HCT116 (cell line): ENCODE data around the gene PPP1R1C. TPM values are rescaled to one million over a fixed set of nuclear protein-coding genes. Genes with fewer than 3 reads are reported as not detected.
A peak's percentile ranks its signal among the peaks of the same experiment; 100 is the strongest.

Experiments used
- ATAC-seq: fragments of 200-7000 bp; cut with Tn5 transposase; 2 replicates; pipeline ENCODE4 v1.9.1; 2020; ENCODE audit warnings: mild to moderate bottlenecking, moderate library complexity
- BruUV-seq: library from RNA; stranded (reverse); fragments of 400-500 nt; replicated peaks from 2 replicates; lab custom pipeline; 2021; lab: Mats Ljungman, UMichigan
- CTCF ChIA-PET: fragments of 300-600 bp; sonication (Branson Sonifier 250); formaldehyde crosslinking; loops from one replicate; lab custom pipeline; 2021; ENCODE audit warnings: antibody characterized with exemption; lab: Charles Lee
- POLR2A ChIA-PET: fragments of 300-600, 350-600 bp; sonication (Branson Sonifier 250); formaldehyde crosslinking; loops from one replicate; lab custom pipeline; 2021; ENCODE audit warnings: antibody characterized with exemption; lab: Charles Lee
- RAD21 ChIA-PET, 2 experiments: fragments of 300-600 bp; sonication (Branson Sonifier 250); formaldehyde crosslinking; loops; one replicate each; lab custom pipeline; 2023; ENCODE audit warnings: low total read pairs in 2 of 2; ENCODE audit not compliant: uncharacterized antibody in 2 of 2, unreplicated experiment in 2 of 2, low non-redundant PET in 1 of 2; lab: Charles Lee
- DNase-seq: peaks from one replicate; pipeline ENCODE4 v3.0.0-alpha.2; 2010; ENCODE audit warnings: low read depth, low spot score
- H2AFZ ChIP-seq: fragments of 200-600 bp; shearing (Covaris generic), sonication (generic); 2 replicates; pipeline ENCODE4 v1.6.1; 2017; ENCODE audit warnings: low read depth, mixed run types, mixed read lengths, antibody characterized with exemption, low read length; ENCODE audit not compliant: poor library complexity, severe bottlenecking
- H3K27ac ChIP-seq: 2 replicates; pipeline ENCODE4 v1.5.1; 2012; ENCODE audit warnings: low read depth, low read length
- H3K27me3 ChIP-seq: fragments of 200-600 bp; sonication (generic); 2 replicates; pipeline ENCODE4 v1.6.1; 2016; ENCODE audit warnings: mixed run types, low read length, mixed read lengths; ENCODE audit not compliant: insufficient read depth
- H3K36me3 ChIP-seq, 2 experiments: fragments of 200-500 bp in 1 of 2; fragments of 200-600 bp in 1 of 2; sonication (Bioruptor generic) in 1 of 2; sonication (generic) in 1 of 2; 2 replicates each; pipeline versions ENCODE4 v1.5.1 to v1.6.1; 2014 to 2016; ENCODE audit warnings: low read length in 2 of 2, inconsistent platforms in 1 of 2, mixed read lengths in 1 of 2, mixed run types in 1 of 2; ENCODE audit not compliant: insufficient read depth in 2 of 2, control insufficient read depth in 1 of 2
- H3K4me1 ChIP-seq, 2 experiments: fragments of 200-600 bp in 1 of 2; sonication (generic) in 1 of 2; 2 replicates each; pipeline versions ENCODE4 v1.5.1 to v1.6.1; 2012 to 2017; ENCODE audit warnings: low read length in 2 of 2, inconsistent platforms in 1 of 2, mild to moderate bottlenecking in 1 of 2, mixed read lengths in 1 of 2, mixed run types in 1 of 2, moderate library complexity in 1 of 2; ENCODE audit not compliant: insufficient read depth in 2 of 2, control insufficient read depth in 1 of 2
- H3K4me2 ChIP-seq: fragments of 200-600 bp; sonication (generic); 2 replicates; pipeline ENCODE4 v1.6.1; 2017; ENCODE audit warnings: mixed run types, low read length, mixed read lengths
- H3K4me3 ChIP-seq, 2 experiments: fragments of 200-600 bp in 1 of 2; sonication (generic) in 1 of 2; replicated peaks in 1 of 2; 2 replicates each; pipeline ENCODE4 v1.5.1; 2011 to 2016; ENCODE audit warnings: low read length in 2 of 2, control low read depth in 1 of 2, low read depth in 1 of 2, mild to moderate bottlenecking in 1 of 2, mixed read lengths in 1 of 2, mixed run types in 1 of 2
- H3K79me2 ChIP-seq: fragments of 200-600 bp; sonication (generic); 2 replicates; pipeline ENCODE4 v1.6.1; 2017; ENCODE audit warnings: mild to moderate bottlenecking, mixed run types, low read length, moderate library complexity, mixed read lengths; ENCODE audit not compliant: insufficient read depth
- H3K9ac ChIP-seq: fragments of 200-600 bp; sonication (generic); 2 replicates; pipeline ENCODE4 v1.6.1; 2016; ENCODE audit warnings: low read length, mixed read lengths
- H3K9me2 ChIP-seq: fragments of 200-600 bp; sonication (generic), shearing (Covaris generic); 2 replicates; pipeline ENCODE4 v1.6.1; 2017; ENCODE audit warnings: mixed run types, mild to moderate bottlenecking, moderate library complexity; ENCODE audit not compliant: insufficient read depth
- H3K9me3 ChIP-seq, 2 experiments: fragments of 200-500 bp in 1 of 2; fragments of 200-600 bp in 1 of 2; sonication (Bioruptor generic) in 1 of 2; sonication (generic) in 1 of 2; 2 replicates each; pipeline ENCODE4 v1.6.1; 2014 to 2017; ENCODE audit warnings: low read length in 2 of 2, mixed read lengths in 2 of 2, inconsistent platforms in 1 of 2, low read depth in 1 of 2, mild to moderate bottlenecking in 1 of 2, mixed run types in 1 of 2, moderate library complexity in 1 of 2; ENCODE audit not compliant: control insufficient read depth in 1 of 2, insufficient read depth in 1 of 2
- H4K20me1 ChIP-seq: fragments of 200-600 bp; sonication (generic), shearing (Covaris generic); 2 replicates; pipeline ENCODE4 v1.6.1; 2017; ENCODE audit warnings: mixed run types, mild to moderate bottlenecking, moderate library complexity; ENCODE audit not compliant: insufficient read depth
- ATF3 ChIP-seq: IDR thresholded peaks from 2 replicates; pipeline ENCODE4 v1.6.1; 2012
- CBX3 ChIP-seq: IDR thresholded peaks from 2 replicates; pipeline ENCODE4 v1.6.1; 2012; ENCODE audit warnings: low read depth
- CEBPB ChIP-seq: IDR thresholded peaks from 2 replicates; pipeline ENCODE4 v1.6.1; 2012; ENCODE audit warnings: low read depth
- CTCF ChIP-seq, 3 experiments: fragments of 200-600 bp in 1 of 3; sonication (generic) in 1 of 3; IDR thresholded peaks in 2 of 3; conservative IDR thresholded peaks in 1 of 3; 2 replicates each; pipeline ENCODE4 v1.5.1; 2012 to 2017; ENCODE audit warnings: low read depth in 2 of 3, low read length in 2 of 3, antibody characterized with exemption in 1 of 3, borderline replicate concordance in 1 of 3, control low read depth in 1 of 3, mild to moderate bottlenecking in 1 of 3, mixed read lengths in 1 of 3, mixed run types in 1 of 3, moderate library complexity in 1 of 3; ENCODE audit not compliant: insufficient read depth in 1 of 3
- EGR1 ChIP-seq: IDR thresholded peaks from 2 replicates; pipeline ENCODE4 v1.6.1; 2012; ENCODE audit warnings: low read depth
- ELF1 ChIP-seq: IDR thresholded peaks from 2 replicates; pipeline ENCODE4 v1.6.1; 2012; ENCODE audit warnings: low read depth, borderline replicate concordance
- EZH2 ChIP-seq: fragments of 200-600 bp; sonication (generic); IDR thresholded peaks from 2 replicates; pipeline ENCODE4 v1.6.1; 2017; ENCODE audit warnings: antibody characterized with exemption, mixed run types
- EZH2phosphoT487 ChIP-seq: fragments of 200-600 bp; IDR thresholded peaks from 2 replicates; pipeline ENCODE4 v1.6.1; 2018; ENCODE audit warnings: antibody characterized with exemption, borderline replicate concordance
- FOSL1 ChIP-seq: IDR thresholded peaks from 2 replicates; pipeline ENCODE4 v1.6.1; 2012; ENCODE audit warnings: low read depth
- JUND ChIP-seq: IDR thresholded peaks from 2 replicates; pipeline ENCODE4 v1.6.1; 2012
- POLR2AphosphoS5 ChIP-seq: IDR thresholded peaks from 2 replicates; pipeline ENCODE4 v1.6.1; 2011; ENCODE audit warnings: mild to moderate bottlenecking, low read depth, low read length, moderate library complexity
- RAD21 ChIP-seq: IDR thresholded peaks from 2 replicates; pipeline ENCODE4 v1.6.1; 2012; ENCODE audit warnings: low read depth, mild to moderate bottlenecking
- REST ChIP-seq: IDR thresholded peaks from 2 replicates; pipeline ENCODE4 v1.6.1; 2012; ENCODE audit warnings: low read depth
- SIN3A ChIP-seq: IDR thresholded peaks from 2 replicates; pipeline ENCODE4 v1.6.1; 2012; ENCODE audit warnings: low read depth
- SP1 ChIP-seq: IDR thresholded peaks from 2 replicates; pipeline ENCODE4 v1.6.1; 2012; ENCODE audit warnings: low read depth
- SRF ChIP-seq: IDR thresholded peaks from 2 replicates; pipeline ENCODE4 v1.6.1; 2012; ENCODE audit warnings: low read depth
- TCF7L2 ChIP-seq: IDR thresholded peaks from 2 replicates; pipeline ENCODE4 v1.7.0; 2011; ENCODE audit warnings: borderline replicate concordance, inconsistent platforms; ENCODE audit not compliant: insufficient read depth, insufficient read length; ENCODE audit errors: extremely low read depth
- YY1 ChIP-seq: IDR thresholded peaks from 2 replicates; pipeline ENCODE4 v1.6.1; 2011; ENCODE audit warnings: low read length, low read depth, moderate library complexity, mild to moderate bottlenecking; ENCODE audit not compliant: insufficient replicate concordance; ENCODE audit errors: extremely low read depth
- ZFX ChIP-seq: fragments of 450-650 bp; IDR thresholded peaks from 2 replicates; pipeline ENCODE4 v1.6.1; 2017
- intact Hi-C: fragments of 100-400 bp; cut with micrococcal nuclease; formaldehyde crosslinking; loops from 2 replicates; pipeline ENCODE4 v1.10.0; 2022
- total RNA-seq: library from RNA; stranded (reverse); gene quantifications from one replicate; pipeline ENCODE4 v1.2.1, GENCODE V29; 2021; ENCODE audit not compliant: unreplicated experiment

The PPP1R1C gene
- total RNA-seq, 1 experiment from 2014 or later, result 17.8 TPM

GRCh38 chr2:181946444-181947127, 39.1 kb upstream of the PPP1R1C start:
- no peaks in the 10 kb centered on the region for H3K9me3 ChIP-seq
- H3K27me3 ChIP-seq, result no peaks in the 10 kb centered on the region
- H3K9ac ChIP-seq, result peak overlapping the region; percentile 49
- ATAC-seq (peak; percentile 21), DNase-seq (no peak)
- no peaks in the 10 kb centered on the region for H3K9me2 ChIP-seq
- intact Hi-C loops, result no loop called here
- BruUV-seq, result TSS peak; percentile 74
- H3K27ac ChIP-seq, result peak overlapping the region; percentile 87
- peak overlapping the region in 1 of 2 experiments; percentile 28; a peak in 2 of 4 replicates for H3K4me3 ChIP-seq
- H2AFZ ChIP-seq, result no peak overlapping the region
- H3K4me1 ChIP-seq, result peaks cover 63 to 83% of the 10 kb centered on the region in 2 experiments
- CTCF ChIA-PET, result no interaction called here
- peak overlapping the region; percentile 72 for H3K4me2 ChIP-seq
- no peaks in the 10 kb centered on the region for H3K79me2 ChIP-seq
- TF ChIP-seq POLR2AphosphoS5 (no peak), RAD21 (no peak), SP1 (no peak), CBX3 (peak; percentile 37; the same call in 1 of the 2 replicates), REST (no peak), JUND (peak; percentile 35; the same call in 1 of the 2 replicates), TCF7L2 (no peak), CTCF (IDR thresholded peaks at IDR 0.05 in 2 of 3, conservative IDR thresholded peaks at IDR 0.05 in 1 of 3; ENCODE audit: borderline replicate concordance in 1 of 3, insufficient read depth in 1 of 3, low read depth in 2 of 3, low read length in 2 of 3) (no peak), ATF3 (no peak), EZH2 (no peak), YY1 (no peak), ZFX (no peak), EZH2phosphoT487 (no peak), EGR1 (no peak), CEBPB (peak; percentile 50; the same call in 1 of the 2 replicates), ELF1 (no peak), SIN3A (peak; percentile 46; the same call in 1 of the 2 replicates), SRF (peak; percentile 68), FOSL1 (no peak)
- H3K36me3 ChIP-seq, result no peaks in the 10 kb centered on the region
- RAD21 ChIA-PET, result no interaction called here
- H4K20me1 ChIP-seq, result no peaks in the 10 kb centered on the region
- POLR2A ChIA-PET, result no interaction called here
